Natural killer cell (primary cell): ENCODE measurements around the gene SUSD3. TPM values are rescaled to one million over a fixed set of nuclear protein-coding genes. Genes with fewer than 3 reads are reported as not detected.

Experiments used
- ATAC-seq, 3 donors: fragments of 150-1000 bp in 2 of 3; fragments of 200-7000 bp in 1 of 3; cut with Tn5 transposase; 1 replicate in 1 of 3; 2 replicates in 2 of 3; pipeline ENCODE4 v1.10.0; 2021; ENCODE audit warnings: mild to moderate bottlenecking in 2 of 3, moderate library complexity in 2 of 3
- DNase-seq, 2 donors: peaks; one replicate each; pipeline versions ENCODE4 v3.0.0 to v3.0.0-alpha.2; 2013 to 2021; ENCODE audit warnings: mixed read lengths in 1 of 2
- H3K27ac ChIP-seq: one replicate; pipeline ENCODE4 v1.5.1; 2013; ENCODE audit warnings: mild to moderate bottlenecking, low read length
- H3K27me3 ChIP-seq: one replicate; pipeline ENCODE4 v1.6.1; 2013; ENCODE audit warnings: low read length; ENCODE audit not compliant: control insufficient read depth, insufficient read depth
- H3K36me3 ChIP-seq: one replicate; pipeline ENCODE4 v1.6.1; 2013; ENCODE audit warnings: low read length; ENCODE audit not compliant: control insufficient read depth, insufficient read depth
- H3K4me1 ChIP-seq: one replicate; pipeline ENCODE4 v1.6.1; 2013; ENCODE audit warnings: low read length; ENCODE audit not compliant: control insufficient read depth, insufficient read depth
- H3K4me3 ChIP-seq: one replicate; pipeline ENCODE4 v1.5.1; 2013; ENCODE audit warnings: low read length
- H3K9me3 ChIP-seq: one replicate; pipeline ENCODE4 v1.6.1; 2013; ENCODE audit warnings: low read length; ENCODE audit not compliant: control insufficient read depth, insufficient read depth
- H3K27ac Mint-ChIP-seq, 2 donors: one replicate each; pipeline ENCODE4 v1.8.0; 2022; ENCODE audit warnings: mild to moderate bottlenecking in 2 of 2, mixed read lengths in 2 of 2, moderate library complexity in 1 of 2
- H3K27me3 Mint-ChIP-seq, 2 donors: one replicate each; pipeline ENCODE4 v1.8.0; 2022; ENCODE audit warnings: low read depth in 2 of 2, mixed read lengths in 2 of 2
- H3K36me3 Mint-ChIP-seq: one replicate; pipeline ENCODE4 v1.8.0; 2022; ENCODE audit warnings: mixed read lengths
- H3K4me1 Mint-ChIP-seq, 2 donors: one replicate each; pipeline ENCODE4 v1.8.0; 2022; ENCODE audit warnings: mixed read lengths in 2 of 2
- H3K4me3 Mint-ChIP-seq: one replicate; pipeline ENCODE4 v1.8.0; 2022; ENCODE audit warnings: mild to moderate bottlenecking, moderate library complexity, mixed read lengths
- H3K9me3 Mint-ChIP-seq, 2 donors: one replicate each; pipeline ENCODE4 v1.8.0; 2022; ENCODE audit warnings: mixed read lengths in 2 of 2
- CTCF ChIP-seq: fragments of 200-600 bp; IDR thresholded peaks from one replicate; pipeline ENCODE4 v1.8.0; 2022; ENCODE audit warnings: antibody characterized with exemption
- WGBS: methylation state at CpG from one replicate; pipeline ENCODE4 v1.1.7; 2013; ENCODE audit warnings: missing lambda C conversion rate; ENCODE audit not compliant: insufficient coverage; 5-methylcytosine and 5-hydroxymethylcytosine counted together
- intact Hi-C: fragments of 100-400 bp; cut with micrococcal nuclease; formaldehyde crosslinking; loops from one replicate; pipeline ENCODE4 v1.14.2; 2022
- total RNA-seq, 4 donors: library from RNA; stranded (reverse); fragments of 120-200 nt in 1 of 4; gene quantifications; one replicate each; pipeline versions ENCODE4 v1.2.3 to v1.2.4, GENCODE V29; 2013 to 2022

The SUSD3 gene
- total RNA-seq, 3 donors from 2014 or later (not counting 1 experiment from before 2014, with no cell fraction given) = 1.2 to 2.1 (median 1.8) TPM

GRCh38 chr9:93091453-93092081, 33.1 kb downstream of the SUSD3 start:
- H3K27ac Mint-ChIP-seq = peak overlapping the region in 1 of 2 donors; percentile 31
- no peaks in the 10 kb centered on the region for H3K27me3 ChIP-seq
- peaks cover 34% of the 10 kb centered on the region for H3K4me1 ChIP-seq
- no peaks in the 10 kb centered on the region for H3K36me3 ChIP-seq
- H3K9me3 ChIP-seq = no peaks in the 10 kb centered on the region
- ATAC-seq (no peak), DNase-seq (no peak)
- no peaks in the 10 kb centered on the region for H3K36me3 Mint-ChIP-seq
- peaks cover 0 to 8% of the 10 kb centered on the region in 2 donors for H3K27me3 Mint-ChIP-seq
- no peak overlapping the region for H3K4me3 ChIP-seq
- no peak for TF ChIP-seq CTCF
- H3K4me1 Mint-ChIP-seq = peaks cover 9 to 29% of the 10 kb centered on the region in 2 donors
- H3K4me3 Mint-ChIP-seq = no peak overlapping the region
- H3K9me3 Mint-ChIP-seq = no peaks in the 10 kb centered on the region
- intact Hi-C loops = no loop called here
- 91% methylated on average over 2 of the region's 3 CpGs for WGBS
- H3K27ac ChIP-seq = no peak overlapping the region

GRCh38 chr9:93092251-93092991, 33.9 kb downstream of the SUSD3 start:
- intact Hi-C loops = no loop called here
- no peak overlapping the region for H3K27ac ChIP-seq
- no peak for TF ChIP-seq CTCF
- Mint-ChIP-seq H3K4me1 (peaks cover 16 to 34% of the 10 kb centered on the region in 2 donors), H3K9me3 (no peaks in the 10 kb centered on the region), H3K4me3 (no peak overlapping the region), H3K36me3 (no peaks in the 10 kb centered on the region), H3K27me3 (peaks cover 0 to 5% of the 10 kb centered on the region in 2 donors), H3K27ac (peak overlapping the region in 1 of 2 donors; percentile 31)
- no peaks in the 10 kb centered on the region for H3K36me3 ChIP-seq
- DNase-seq (no peak), ATAC-seq (no peak)
- no peaks in the 10 kb centered on the region for H3K27me3 ChIP-seq
- WGBS = 88% methylated on average over 7 of the region's 7 CpGs
- no peak overlapping the region for H3K4me3 ChIP-seq
- H3K4me1 ChIP-seq = peaks cover 42% of the 10 kb centered on the region
- H3K9me3 ChIP-seq = no peaks in the 10 kb centered on the region

GRCh38 chr9:93093127-93093876, 34.8 kb downstream of the SUSD3 start:
- no peaks in the 10 kb centered on the region for H3K9me3 ChIP-seq
- intact Hi-C loops = no loop called here
- no peaks in the 10 kb centered on the region for H3K36me3 Mint-ChIP-seq
- H3K4me1 ChIP-seq = peaks cover 51% of the 10 kb centered on the region
- ATAC-seq (no peak), DNase-seq (peak in 1 of 2 donors; percentile 36)
- no peaks in the 10 kb centered on the region for H3K36me3 ChIP-seq
- peaks cover 0 to 3% of the 10 kb centered on the region in 2 donors for H3K27me3 Mint-ChIP-seq
- 35% methylated on average over 11 of the region's 11 CpGs for WGBS
- peak overlapping the region; percentile 11 for H3K27ac ChIP-seq
- TF ChIP-seq CTCF = no peak
- no peaks in the 10 kb centered on the region for H3K27me3 ChIP-seq
- H3K4me3 ChIP-seq = no peak overlapping the region
- H3K27ac Mint-ChIP-seq = peak overlapping the region; percentile 91 to 92
- no peaks in the 10 kb centered on the region for H3K9me3 Mint-ChIP-seq
- peak overlapping the region; percentile 65 for H3K4me3 Mint-ChIP-seq
- peaks cover 24 to 43% of the 10 kb centered on the region in 2 donors for H3K4me1 Mint-ChIP-seq
